Stimulated activated CD8-positive, alpha-beta memory T cell treated with anti-CD3 and anti-CD28 coated beads, Interleukin-2, amount 100 ng/mL, for 1 hour (primary cell): ENCODE data around the gene TRIM31.

Experiments used
- DNase-seq, 2 donors: peaks; one replicate each; pipeline ENCODE4 v3.0.0-alpha.2; 2020; ENCODE audit warnings: low read depth in 2 of 2

The TRIM31 gene

GRCh38 chr6:30113841-30114240 is 951 bp upstream of the TRIM31 start:
- no peak for DNase-seq

- no peak for DNase-seq
These were observed 392 bp downstream of the TRIM31 start for GRCh38 chr6:30112402-30112994.

DNA sequence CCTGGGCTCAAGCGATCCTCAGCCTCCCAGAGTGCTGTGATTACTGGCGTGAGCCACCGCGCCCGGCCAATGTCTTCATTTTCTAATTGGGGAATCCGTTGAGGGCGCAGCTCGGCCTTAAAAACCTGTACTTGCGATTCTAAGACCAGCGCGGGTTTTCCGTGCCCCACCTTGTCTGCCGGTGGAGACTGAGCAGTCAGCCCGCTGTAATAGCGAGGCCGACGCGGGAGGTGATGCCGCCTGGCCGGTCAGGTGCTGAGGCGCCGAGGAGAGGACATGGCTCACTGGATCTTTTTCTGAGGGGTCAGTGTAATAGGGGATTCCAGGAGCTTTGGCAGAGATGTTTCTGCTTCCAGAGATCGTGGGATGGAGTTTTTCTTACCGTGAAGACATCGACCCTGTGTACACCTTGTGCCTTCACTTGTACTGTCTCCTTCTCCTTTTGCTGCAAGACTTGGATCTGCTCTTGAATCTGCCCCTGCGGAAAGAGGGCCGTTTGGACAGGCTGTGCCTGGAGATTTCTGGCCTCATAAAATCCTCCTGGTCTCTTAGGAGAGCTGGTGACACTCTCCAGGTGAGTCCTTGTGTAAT is 1.5 kb downstream of the TRIM31 start:
- DNase-seq: no peak

- DNase-seq: no peak
These were observed 8.2 kb downstream of the TRIM31 start for GRCh38 chr6:30104661-30105060.

GRCh38 chr6:30103872-30104179 is 9.1 kb downstream of the TRIM31 start:
- no peak for DNase-seq

- peak; percentile 62 to 65 for DNase-seq
These were observed 9.7 kb downstream of the TRIM31 start for GRCh38 chr6:30102970-30103871.

- no peak for DNase-seq
These were observed 10.4 kb downstream of the TRIM31 start for GRCh38 chr6:30102414-30102969.

DNA sequence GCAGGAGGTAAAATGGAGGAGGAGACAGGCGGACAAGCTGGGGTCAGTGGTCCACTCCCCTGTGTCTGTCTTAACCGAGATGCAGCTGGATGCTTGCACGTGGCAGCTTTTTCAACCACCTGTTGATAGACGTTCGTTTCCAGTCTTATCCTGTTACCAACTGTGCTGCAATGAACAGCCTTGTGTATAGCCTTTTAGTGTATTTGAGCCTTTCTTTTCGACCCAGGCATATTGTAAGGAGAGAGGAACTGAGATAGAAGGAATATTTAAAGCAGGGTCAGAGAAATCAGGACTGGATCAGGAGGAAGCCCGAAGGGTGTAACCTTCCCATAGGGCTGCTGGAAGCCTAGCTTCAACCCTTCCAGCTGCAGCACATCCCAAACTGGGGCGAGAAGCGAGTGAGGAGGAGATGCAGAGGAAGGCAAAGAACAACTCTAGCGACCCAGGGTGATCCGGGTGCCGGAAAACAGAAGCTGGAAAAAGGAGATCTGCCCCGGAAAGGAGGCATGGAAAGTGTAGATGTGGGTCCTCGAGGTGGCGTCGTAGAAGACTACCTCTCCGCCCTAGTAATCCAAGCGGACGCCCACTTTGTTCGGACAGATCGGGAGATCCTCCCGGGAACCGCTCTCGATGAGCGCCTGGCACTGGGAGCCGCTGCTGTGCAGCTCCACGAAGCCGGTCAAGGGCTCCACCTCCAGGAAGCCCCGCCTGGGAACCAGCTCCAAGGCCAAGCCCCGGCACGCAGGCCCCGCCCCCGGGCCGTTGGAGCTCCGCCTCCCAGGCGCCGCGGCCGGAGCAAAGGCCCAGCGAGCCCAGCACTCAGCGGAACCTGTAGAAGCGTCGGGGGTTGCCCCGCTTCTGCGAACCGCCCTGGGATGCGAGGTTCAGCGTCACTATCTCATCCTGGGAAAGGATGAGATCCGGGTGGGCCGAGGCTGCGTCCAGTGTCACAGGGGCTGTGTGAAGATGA is 11.2 kb downstream of the TRIM31 start:
- DNase-seq: peak; percentile 14 to 20

DNA sequence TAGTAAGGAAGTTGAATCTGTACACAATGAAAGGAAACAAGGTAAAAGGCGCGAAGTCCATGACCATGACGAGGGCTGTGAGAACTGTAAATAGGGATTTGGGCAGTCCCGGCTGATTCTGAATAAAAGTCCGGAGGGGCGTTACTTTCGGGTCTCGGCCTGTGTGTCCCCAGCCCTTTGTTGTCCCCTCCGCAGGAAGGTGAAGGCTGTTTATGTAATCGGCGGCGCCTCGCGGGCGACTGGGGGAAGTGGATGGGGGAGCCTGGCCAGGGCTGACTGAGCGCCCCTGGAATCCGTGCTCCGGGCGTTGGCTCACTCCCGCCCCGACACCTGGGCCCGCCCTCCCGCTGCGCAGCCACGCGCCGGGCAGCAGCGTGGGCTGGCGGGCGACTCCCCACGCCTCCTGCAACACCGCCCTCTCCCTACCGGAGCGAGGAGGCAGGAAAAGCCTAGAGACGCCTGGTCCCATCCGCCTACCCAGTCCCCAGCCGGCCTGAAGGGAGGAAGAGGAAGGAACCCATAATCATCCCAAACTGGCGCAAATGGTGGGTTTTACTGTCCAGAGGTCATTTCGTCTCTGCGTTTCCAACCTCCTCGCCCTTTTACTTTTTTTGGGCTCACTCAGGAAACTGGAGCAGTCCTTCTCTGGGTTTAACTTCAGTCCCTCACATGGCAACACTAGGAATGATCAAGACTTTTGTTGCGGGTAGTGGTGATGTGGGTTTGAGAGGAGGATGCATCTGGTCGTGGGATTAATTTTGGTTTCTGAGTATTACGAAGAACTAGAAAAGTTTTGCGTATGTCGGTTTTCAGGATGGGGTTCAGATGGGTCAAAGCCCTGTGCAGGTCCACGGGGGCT is 12.1 kb downstream of the TRIM31 start:
- no peak for DNase-seq

DNA sequence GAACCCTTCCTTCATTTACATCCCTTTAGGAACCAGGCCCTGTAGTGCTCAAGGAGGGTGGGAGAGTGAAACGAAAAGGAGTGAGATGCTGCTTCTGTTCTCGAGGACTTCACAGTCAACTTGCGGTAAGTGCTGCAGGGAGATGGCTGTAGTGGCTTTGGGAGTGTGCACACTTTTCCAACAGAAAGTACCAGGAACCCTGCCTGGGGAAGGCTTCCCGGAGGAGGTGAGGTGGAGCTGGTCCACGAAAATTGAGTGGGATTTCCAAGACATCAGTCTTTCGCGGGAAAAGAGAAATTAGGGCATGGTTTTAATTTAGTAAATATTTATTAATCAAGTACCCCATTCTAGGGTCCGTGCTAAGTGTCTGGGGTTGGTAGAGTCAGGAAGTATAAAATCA is 12.7 kb downstream of the TRIM31 start:
- DNase-seq: no peak

DNA sequence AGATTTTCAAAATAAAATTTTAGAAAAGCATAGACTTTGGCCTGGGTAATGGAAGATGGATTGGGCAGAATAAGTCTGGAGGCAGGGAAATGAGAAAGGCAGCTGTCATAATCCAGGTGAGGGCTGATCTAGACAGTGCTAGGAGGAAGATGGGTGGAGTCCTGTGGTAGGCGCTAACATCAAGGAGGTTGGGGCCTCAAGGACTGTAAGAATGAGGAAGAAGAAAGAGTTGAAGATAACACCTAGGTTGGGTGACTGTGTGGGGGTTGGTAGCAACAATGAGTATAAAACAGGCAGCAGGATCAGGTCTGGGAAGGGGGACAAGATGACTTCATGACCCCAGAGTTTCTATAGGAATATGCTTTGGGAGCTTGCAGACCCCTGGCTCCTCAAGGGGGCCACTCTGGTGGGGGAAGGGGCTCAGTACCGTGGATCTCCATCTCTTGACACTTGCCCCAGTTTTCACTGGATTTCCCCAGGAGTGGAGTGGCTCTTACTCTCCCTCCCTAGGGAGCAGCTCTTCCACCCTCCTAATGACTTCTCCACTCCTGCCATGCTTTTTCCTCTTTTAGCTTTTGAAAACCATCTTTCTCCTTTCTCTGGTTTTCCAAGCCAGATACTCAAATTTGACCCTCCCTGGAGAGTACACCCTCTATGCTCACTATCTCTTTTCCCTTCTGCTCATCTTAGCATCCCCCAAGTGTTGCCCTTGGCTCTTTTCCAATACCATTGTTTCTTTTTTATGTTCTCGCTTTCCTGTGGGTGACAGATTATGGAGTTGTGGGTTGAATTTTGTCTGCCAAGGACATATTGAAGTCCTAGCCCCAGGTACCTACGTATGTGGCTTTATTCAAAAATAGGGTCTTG is 14.8 kb downstream of the TRIM31 start:
- DNase-seq: no peak

- no peak for DNase-seq
These were observed 16.1 kb downstream of the TRIM31 start for GRCh38 chr6:30096829-30097228.

DNA sequence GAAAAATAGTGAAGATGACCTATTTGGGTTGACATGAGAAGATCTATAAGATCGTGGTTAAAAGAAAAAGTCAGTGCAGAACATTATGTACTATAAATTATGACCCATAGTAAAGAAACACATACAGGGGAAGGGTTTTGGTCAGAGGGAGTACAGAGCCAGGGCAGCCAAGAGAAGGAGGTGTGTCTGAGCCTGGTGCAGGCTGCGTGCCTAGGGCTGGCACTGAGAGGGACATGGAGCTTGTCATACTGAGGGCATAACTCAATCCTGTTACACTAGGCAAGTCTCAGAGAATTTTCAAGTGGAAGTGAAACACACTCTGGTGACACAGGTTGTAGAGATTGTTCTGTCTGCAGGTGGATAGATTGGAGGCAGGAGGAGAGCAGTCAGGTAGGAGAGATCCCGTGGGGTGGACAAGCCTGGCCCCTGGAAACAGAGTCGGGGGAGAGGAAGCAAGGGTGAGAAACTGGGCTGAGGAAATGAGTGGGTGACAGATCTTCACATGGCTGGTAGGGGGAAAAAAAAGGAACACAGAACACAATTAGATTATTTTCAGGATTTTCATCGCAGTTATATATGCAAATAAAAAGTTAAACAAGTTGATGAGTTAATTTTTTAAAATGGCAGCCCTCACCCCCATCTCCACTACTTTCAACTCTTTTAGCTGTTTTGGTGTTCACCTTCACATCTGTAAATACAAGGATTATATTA is 18.8 kb downstream of the TRIM31 start:
- no peak for DNase-seq

GRCh38 chr6:30092852-30093543 is 19.9 kb downstream of the TRIM31 start:
- DNase-seq: no peak

DNA sequence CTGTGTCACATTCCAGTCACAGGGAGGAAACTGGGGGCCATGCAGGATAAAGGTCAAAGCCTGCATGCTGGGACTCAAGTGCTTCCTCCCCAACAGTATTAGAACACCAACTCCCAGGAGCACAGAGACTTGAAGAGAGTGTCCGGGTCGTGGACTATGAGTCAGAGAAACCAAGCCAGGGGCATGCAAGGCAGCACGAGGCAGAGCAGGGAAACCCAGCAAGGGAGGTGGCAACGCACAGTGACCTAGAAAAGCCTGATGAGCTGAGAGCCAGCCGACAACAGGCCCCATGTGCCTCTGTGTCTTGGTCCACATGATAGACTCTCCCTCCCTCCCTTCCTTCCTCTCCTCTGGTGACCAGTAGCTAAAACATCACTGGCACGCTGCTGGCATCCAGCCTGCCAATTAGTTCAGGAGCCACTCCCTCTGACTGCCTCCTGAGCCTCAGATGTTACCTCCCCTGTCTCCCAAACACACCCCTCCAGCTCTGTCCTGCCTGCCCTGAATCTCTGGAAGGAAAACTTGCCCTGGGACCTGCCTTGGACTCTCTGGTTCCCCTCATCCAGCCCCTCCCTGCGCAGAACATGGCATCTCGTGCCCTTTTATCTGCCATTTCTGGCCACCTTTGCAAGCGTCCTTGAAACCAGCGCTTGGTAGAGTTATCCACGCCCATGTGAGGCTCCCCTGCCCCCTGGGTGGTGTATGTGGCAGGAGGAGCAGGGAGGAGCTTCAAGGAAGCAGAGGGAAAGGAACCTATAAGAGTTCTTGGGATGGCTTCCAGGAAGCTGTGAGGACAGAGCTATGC is 21.1 kb downstream of the TRIM31 start:
- DNase-seq: no peak

DNA sequence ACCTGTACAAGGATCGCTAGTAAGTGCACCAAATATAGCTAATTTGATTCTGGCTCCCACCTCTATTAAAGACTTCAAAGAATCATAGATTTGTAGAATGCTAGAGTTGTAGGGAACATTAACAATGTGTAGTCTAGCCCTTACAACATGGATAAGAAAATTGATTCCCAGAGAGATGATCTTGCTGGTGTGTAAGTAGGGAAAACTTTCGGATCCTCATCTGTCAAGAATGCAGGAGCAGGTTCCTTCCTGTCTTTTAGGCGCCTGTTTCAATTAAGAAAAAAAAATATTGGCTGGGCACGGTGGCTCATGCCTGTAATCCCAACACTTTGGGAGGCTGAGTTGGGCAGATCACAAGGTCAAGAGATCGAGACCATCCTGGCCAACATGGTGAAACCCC is 25.0 kb downstream of the TRIM31 start:
- no peak for DNase-seq

DNA sequence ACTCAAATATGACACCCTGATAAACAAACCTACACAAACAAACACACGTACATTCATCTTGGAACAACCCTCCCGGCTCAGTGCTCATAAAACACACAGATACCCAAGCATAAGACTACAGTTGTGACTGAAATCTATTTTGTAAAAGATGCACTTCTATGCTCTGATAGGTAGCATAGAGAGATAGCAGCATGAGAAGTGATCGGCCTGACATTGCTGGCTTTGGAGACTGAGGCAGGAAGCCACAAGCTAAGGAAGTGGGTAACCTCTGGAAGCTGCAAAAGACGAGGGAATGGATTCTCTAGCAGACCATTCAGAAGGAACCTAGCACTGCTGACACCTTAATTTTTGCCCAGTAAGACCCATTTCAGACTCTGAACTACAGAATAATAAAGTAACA is 35.7 kb downstream of the TRIM31 start:
- DNase-seq: no peak
